Measurements from ENCODE around the gene TYK2. TPM values are rescaled to one million over a fixed set of nuclear protein-coding genes. Genes with fewer than 3 reads are reported as not detected.
A peak's percentile ranks its signal among the peaks of the same experiment; 100 is the strongest.

The TYK2 gene
- total RNA-seq, 1 donor from 2014 or later, result 103 TPM

DNA sequence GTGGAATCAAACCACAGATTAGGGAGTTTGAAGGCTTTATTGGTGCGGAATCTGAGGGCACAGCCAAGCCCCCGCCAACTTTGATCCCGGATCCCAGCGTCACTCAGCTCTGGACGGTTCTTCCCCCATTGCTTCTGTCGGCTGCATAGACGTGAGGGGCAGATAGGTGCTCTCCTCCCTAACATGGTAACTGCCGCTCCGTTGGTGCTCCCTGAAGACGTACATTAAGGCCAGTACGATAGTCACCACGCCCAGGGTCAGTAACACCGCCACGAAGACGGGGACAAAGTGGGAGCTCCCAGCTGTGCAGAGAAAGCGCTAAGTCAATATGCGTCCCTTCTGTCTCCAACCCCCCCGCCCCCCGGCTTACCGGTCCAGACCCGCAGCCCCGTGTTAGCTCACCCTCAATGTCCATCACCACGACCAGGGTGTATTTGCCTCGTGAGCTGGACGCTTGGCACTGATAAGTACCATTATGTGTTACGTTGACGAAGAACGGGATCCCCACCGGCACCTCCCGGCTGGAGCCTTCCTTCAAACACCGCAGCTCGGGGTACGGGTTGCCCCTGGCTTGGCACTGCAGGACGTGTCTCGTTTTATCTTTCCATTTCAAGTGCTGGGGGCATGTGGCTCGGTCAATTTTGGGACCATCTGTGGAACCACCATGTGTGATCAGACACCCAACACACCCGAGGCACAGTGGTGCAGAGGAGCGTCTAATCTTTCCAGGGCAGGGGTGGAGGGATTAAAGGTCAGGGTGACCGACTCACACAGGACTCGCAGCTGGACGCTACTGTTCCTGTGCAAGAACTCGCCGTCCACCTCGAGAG lies 46.4 kb downstream of the TYK2 start:
- TF ChIP-seq CTCF (conservative IDR thresholded peaks at IDR 0.05; ENCODE audit: low read depth, low read length), result no peak
- peak overlapping the region; percentile 92 for H3K4me3 ChIP-seq (ENCODE audit: low read depth, low read length)
- DNase-seq (ENCODE audit: low read depth), result no peak

DNA sequence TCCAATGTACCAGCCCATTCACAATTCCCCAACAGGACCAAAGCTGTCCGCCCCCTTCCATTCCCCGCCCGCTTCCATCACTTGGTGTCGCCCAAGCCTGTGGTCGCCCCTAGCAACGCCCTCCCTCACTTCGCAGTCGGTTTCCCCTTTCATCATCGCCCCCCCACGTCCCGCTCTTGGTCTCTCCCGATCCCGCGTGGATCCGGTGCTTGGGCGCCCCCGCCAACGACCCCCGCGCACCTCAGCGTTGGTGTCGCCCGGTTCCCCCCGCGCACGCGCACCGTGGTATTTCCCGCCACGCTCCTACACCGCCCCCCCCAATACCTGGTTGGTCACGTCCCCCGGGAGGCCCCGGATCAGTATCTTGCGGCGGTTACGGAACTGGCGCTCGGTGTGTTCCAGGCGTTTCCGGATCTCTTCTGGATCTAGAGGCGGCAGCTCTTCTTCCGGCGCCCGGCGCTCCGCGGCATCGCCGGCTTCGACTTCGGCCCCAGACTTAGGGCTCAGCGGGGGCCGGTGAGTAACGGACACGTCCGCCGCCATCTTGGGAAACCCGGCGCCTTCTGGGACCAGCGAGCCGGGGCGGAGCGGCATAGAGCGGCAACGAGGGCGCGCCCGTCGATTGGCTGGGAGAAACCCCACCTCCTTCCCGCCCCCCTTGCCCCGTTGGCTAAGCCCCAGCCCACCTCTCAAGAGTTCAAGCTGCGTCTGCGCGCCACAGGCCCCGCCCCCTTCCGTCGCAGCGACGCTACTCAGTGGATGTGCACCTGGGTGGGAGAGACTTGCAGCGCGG lies 47.2 kb downstream of the TYK2 start, which contains the start of gene RAVER1:
RAVER1 (minus strand) TSS at position 565 of the 793 bp plus-strand sequence; CDS start at position 543, 22 bp downstream.
- peak; percentile 56 for DNase-seq (ENCODE audit: low read depth)
- TF ChIP-seq CTCF (conservative IDR thresholded peaks at IDR 0.05; ENCODE audit: low read depth, low read length), result no peak

GRCh38 chr19:10332158-10332964 lies 48.0 kb downstream of the TYK2 start:
- TF ChIP-seq CTCF (conservative IDR thresholded peaks at IDR 0.05; ENCODE audit: low read depth, low read length), result no peak
- DNase-seq (ENCODE audit: low read depth), result no peak
- H3K4me3 ChIP-seq (ENCODE audit: low read depth, low read length), result peak overlapping the region; percentile 92

More for the DNA sequence above, 47.2 kb downstream of the TYK2 start, which contains the start of gene RAVER1:
- peak within 1 kb of the TSS; percentile 92 for H3K4me3 ChIP-seq (ENCODE audit: low read depth, low read length)

DNA sequence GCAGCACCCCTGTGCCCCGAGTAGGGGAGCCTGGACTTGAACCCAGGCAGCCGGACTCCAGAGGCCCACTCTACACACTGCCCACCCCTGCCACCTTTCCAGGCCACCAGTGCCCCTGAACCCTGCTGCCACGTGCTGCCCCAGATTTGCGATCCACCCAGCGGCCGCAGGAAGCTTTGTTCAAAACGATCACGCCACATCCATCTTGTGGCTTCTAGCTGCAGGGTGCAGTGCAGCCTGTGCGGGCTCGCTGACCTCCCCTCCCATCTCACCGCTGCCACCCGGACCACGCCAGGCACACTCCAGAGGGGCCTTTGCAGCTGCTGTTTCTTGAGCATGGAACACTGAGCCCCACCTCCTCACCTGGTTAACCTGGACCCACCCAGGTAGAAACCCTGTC lies 50.8 kb downstream of the TYK2 start:
- H3K4me3 ChIP-seq (ENCODE audit: low read depth, low read length), result no peak overlapping the region
- TF ChIP-seq CTCF (conservative IDR thresholded peaks at IDR 0.05; ENCODE audit: low read depth, low read length), result no peak

DNA sequence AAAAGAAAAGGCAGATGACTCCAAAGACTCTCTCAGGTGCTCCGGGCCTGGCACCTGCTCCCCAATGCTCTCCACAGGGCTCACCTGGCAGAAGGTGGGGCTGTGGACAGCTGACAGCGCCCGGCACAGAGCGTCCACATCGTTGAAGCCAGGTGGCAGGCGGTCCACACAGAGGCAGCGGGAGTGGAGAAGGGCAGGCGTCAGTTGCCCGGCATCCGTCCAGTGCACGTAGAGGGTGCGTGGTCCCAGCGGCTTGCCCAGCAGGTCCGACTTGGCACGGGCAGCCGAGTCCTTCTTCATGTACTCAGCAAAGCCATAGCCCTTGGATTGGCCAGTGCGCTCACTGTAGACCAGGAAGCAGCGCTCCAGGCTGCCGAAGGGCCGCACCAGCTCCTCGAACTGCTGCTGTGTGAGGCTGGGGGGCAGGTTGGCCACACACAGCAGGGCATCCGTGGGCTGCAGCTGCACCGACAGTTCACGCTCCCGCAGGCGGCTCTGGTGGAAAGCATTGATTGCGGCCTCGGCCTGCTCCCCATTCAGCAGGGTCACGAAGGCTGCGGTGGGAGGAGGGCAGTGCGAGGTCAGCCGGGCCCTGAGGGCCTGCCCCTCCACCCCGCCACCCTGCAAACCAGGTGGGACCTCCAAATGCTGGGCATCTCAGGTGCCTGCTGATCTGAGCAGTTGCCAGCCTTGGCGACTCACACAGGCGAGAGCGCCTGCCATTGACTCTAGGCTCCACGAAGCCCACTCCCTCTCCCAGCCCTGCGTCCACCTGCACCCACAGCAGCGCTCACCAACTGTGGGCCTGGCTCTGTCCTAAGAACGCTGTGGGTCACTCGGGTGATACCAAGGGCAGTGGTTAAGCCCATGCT lies 51.6 kb downstream of the TYK2 start:
- no peak overlapping the region for H3K4me3 ChIP-seq (ENCODE audit: low read depth, low read length)
- DNase-seq (ENCODE audit: low read depth), result no peak
- TF ChIP-seq CTCF (conservative IDR thresholded peaks at IDR 0.05; ENCODE audit: low read depth, low read length), result no peak

More for the DNA sequence above, 50.8 kb downstream of the TYK2 start:
- no peak for DNase-seq (ENCODE audit: low read depth)

- no peak for DNase-seq (ENCODE audit: low read depth)
- H3K4me3 ChIP-seq (ENCODE audit: low read depth, low read length), result no peak overlapping the region
- TF ChIP-seq CTCF (conservative IDR thresholded peaks at IDR 0.05; ENCODE audit: low read depth, low read length), result no peak
Measured at GRCh38 chr19:10327793-10328192, 52.6 kb downstream of the TYK2 start.

Data from epithelial cell of proximal tubule (primary cell).